GM21619 (cell line): Measurements from ENCODE around the gene PREX1.

Source experiments
- ATAC-seq: cut with Tn5 transposase; IDR thresholded peaks from one replicate; pipeline ENCODE4 v1.9.1; 2021; ENCODE audit not compliant: unreplicated experiment

The PREX1 gene

GRCh38 chr20:48642105-48642880 lies 185.5 kb downstream of the PREX1 start:
- no peak for ATAC-seq

- no peak for ATAC-seq
These were observed 186.9 kb downstream of the PREX1 start for GRCh38 chr20:48640871-48641270.

GRCh38 chr20:48639899-48640298 lies 187.9 kb downstream of the PREX1 start:
- ATAC-seq: no peak

- ATAC-seq: no peak
These were observed 189.3 kb downstream of the PREX1 start for GRCh38 chr20:48638546-48638945.

GRCh38 chr20:48637461-48637860 lies 190.3 kb downstream of the PREX1 start:
- ATAC-seq: no peak

GRCh38 chr20:48636301-48636700 lies 191.5 kb downstream of the PREX1 start:
- ATAC-seq: no peak

GRCh38 chr20:48635791-48636267 lies 192.0 kb downstream of the PREX1 start:
- ATAC-seq: no peak

- no peak for ATAC-seq
These were observed 192.4 kb downstream of the PREX1 start for GRCh38 chr20:48635361-48635760.

- no peak for ATAC-seq
These were observed 193.2 kb downstream of the PREX1 start for GRCh38 chr20:48634641-48635040.

- ATAC-seq: no peak
These were observed 194.1 kb downstream of the PREX1 start for GRCh38 chr20:48633620-48634257.

GRCh38 chr20:48632825-48633619 lies 194.8 kb downstream of the PREX1 start:
- no peak for ATAC-seq

- ATAC-seq: no peak
These were observed 195.6 kb downstream of the PREX1 start for GRCh38 chr20:48632017-48632824.

- no peak for ATAC-seq
These were observed 196.4 kb downstream of the PREX1 start for GRCh38 chr20:48631114-48632016.

- no peak for ATAC-seq
These were observed 197.3 kb downstream of the PREX1 start for GRCh38 chr20:48630342-48631075.

- no peak for ATAC-seq
These were observed 197.9 kb downstream of the PREX1 start for GRCh38 chr20:48629960-48630315.

GRCh38 chr20:48629069-48629959 lies 198.5 kb downstream of the PREX1 start:
- ATAC-seq: no peak

GRCh38 chr20:48627737-48628128 lies 200.1 kb downstream of the PREX1 start:
- no peak for ATAC-seq
